Left ventricle myocardium inferior (tissue), 1 donor: Measurements from ENCODE around the gene TXNDC12. TPM values are rescaled to one million over a fixed set of nuclear protein-coding genes. Genes with fewer than 3 reads are reported as not detected.
"Not testable (repeated sequence)": the region's sequence is repeated elsewhere in the genome, so short reads cannot be mapped to it uniquely, and the experiment has no call there.

Experiments used
- DNase-seq: peaks from one replicate; pipeline ENCODE4 v3.0.0-alpha.2; 2020
- H3K27ac ChIP-seq: fragments of 200-600 bp; replicated peaks from 2 replicates; pipeline ENCODE4 v1.8.0; 2021
- H3K27me3 ChIP-seq: fragments of 200-600 bp; 2 replicates; pipeline ENCODE4 v1.8.0; 2021; ENCODE audit warnings: low read depth
- H3K36me3 ChIP-seq: fragments of 200-600 bp; 2 replicates; pipeline ENCODE4 v1.8.0; 2021
- H3K4me1 ChIP-seq: fragments of 200-600 bp; 2 replicates; pipeline ENCODE4 v1.8.0; 2021
- H3K4me3 ChIP-seq: fragments of 200-600 bp; 2 replicates; pipeline ENCODE4 v1.8.0; 2021; ENCODE audit warnings: mild to moderate bottlenecking, moderate library complexity
- H3K9me3 ChIP-seq: fragments of 200-600 bp; replicated peaks from 2 replicates; pipeline ENCODE4 v1.8.0; 2021
- CTCF ChIP-seq: fragments of 200-600 bp; IDR thresholded peaks from 2 replicates; pipeline ENCODE4 v1.8.0; 2021; ENCODE audit warnings: antibody characterized with exemption, mild to moderate bottlenecking, borderline replicate concordance
- intact Hi-C: fragments of 100-400 bp; cut with micrococcal nuclease; formaldehyde crosslinking; loops from one replicate; pipeline ENCODE4 v1.11.0; 2022
- total RNA-seq: library from RNA; stranded (reverse); fragmentation: NEBNext Ultra II Directional; extraction: Animal tissue kit (Norgen Biotek cat#: 25700); gene quantifications from one replicate; pipeline ENCODE4 v1.2.1, GENCODE V29; 2021
- donor health status: DM: no; HTN: yes; CAD: no; lungs with severe emphysema.

Gene TXNDC12
- total RNA-seq, 1 donor from 2014 or later: 25.7 TPM

GRCh38 chr1:52033190-52034049 is 21.6 kb downstream of the TXNDC12 start, which contains the start of gene KTI12:
Gene KTI12, minus strand, starts transcription at chr1:52033810. Its CDS starts 49 bp downstream, at chr1:52033761.
- no peaks in the 10 kb centered on the region for H3K27me3 ChIP-seq
- H3K36me3 ChIP-seq: peaks cover 16% of the 10 kb centered on the region
- peak within 1 kb of the TSS; percentile 92 for H3K27ac ChIP-seq
- TF ChIP-seq CTCF: no peak
- no peaks in the 10 kb centered on the region for H3K9me3 ChIP-seq
- peak; percentile 87 for DNase-seq
- intact Hi-C loops: no loop called here
- H3K4me1 ChIP-seq: peaks cover 29% of the 10 kb centered on the region
- H3K4me3 ChIP-seq: peak within 1 kb of the TSS; percentile 96

- peak overlapping the region; percentile 96 for H3K4me3 ChIP-seq
- peak overlapping the region; percentile 92 for H3K27ac ChIP-seq
- TF ChIP-seq CTCF: no peak
- H3K27me3 ChIP-seq: no peaks in the 10 kb centered on the region
- DNase-seq: peak; percentile 18
- H3K36me3 ChIP-seq: peaks cover 13% of the 10 kb centered on the region
- peaks cover 29% of the 10 kb centered on the region for H3K4me1 ChIP-seq
- intact Hi-C loops: no loop called here
- H3K9me3 ChIP-seq: no peaks in the 10 kb centered on the region
These were observed 22.2 kb downstream of the TXNDC12 start for GRCh38 chr1:52032785-52033131.

- TF ChIP-seq CTCF: no peak
- no peaks in the 10 kb centered on the region for H3K9me3 ChIP-seq
- intact Hi-C loops: no loop called here
- H3K4me3 ChIP-seq: peak overlapping the region; percentile 96
- peak overlapping the region; percentile 92 for H3K27ac ChIP-seq
- H3K36me3 ChIP-seq: peaks cover 10% of the 10 kb centered on the region
- H3K27me3 ChIP-seq: no peaks in the 10 kb centered on the region
- no peak for DNase-seq
- peaks cover 29% of the 10 kb centered on the region for H3K4me1 ChIP-seq
These were observed 22.7 kb downstream of the TXNDC12 start for GRCh38 chr1:52032124-52032784.

- H3K27ac ChIP-seq, H3K27me3 ChIP-seq, H3K4me3 ChIP-seq, H3K9me3 ChIP-seq, intact Hi-C loops, DNase-seq: not testable (repeated sequence)
- H3K4me1 ChIP-seq: peaks cover 27% of the 10 kb centered on the region
- H3K36me3 ChIP-seq: peaks cover 27% of the 10 kb centered on the region
These were observed 26.2 kb downstream of the TXNDC12 start for GRCh38 chr1:52028839-52029238.

- no peak overlapping the region for H3K27ac ChIP-seq
- no peak overlapping the region for H3K4me3 ChIP-seq
- no peak for TF ChIP-seq CTCF
- peaks cover 33% of the 10 kb centered on the region for H3K36me3 ChIP-seq
- peaks cover 21% of the 10 kb centered on the region for H3K4me1 ChIP-seq
- no peaks in the 10 kb centered on the region for H3K9me3 ChIP-seq
- intact Hi-C loops: no loop called here
- DNase-seq: no peak
- H3K27me3 ChIP-seq: no peaks in the 10 kb centered on the region
These were observed 26.7 kb downstream of the TXNDC12 start for GRCh38 chr1:52028328-52028727.

- Histone ChIP-seq H3K4me3 (no peak overlapping the region), H3K27me3 (no peaks in the 10 kb centered on the region), H3K36me3 (peaks cover 51% of the 10 kb centered on the region), H3K9me3 (no peaks in the 10 kb centered on the region), H3K27ac (no peak overlapping the region), H3K4me1 (peaks cover under 1% of the 10 kb centered on the region)
- no peak for TF ChIP-seq CTCF
- no peak for DNase-seq
- intact Hi-C loops: no loop called here
These were observed 28.7 kb downstream of the TXNDC12 start for GRCh38 chr1:52026278-52026677.
